Osteocyte (in vitro differentiated cells): ENCODE results near the gene ZNRF1. TPM values are rescaled to one million over a fixed set of nuclear protein-coding genes. Genes with fewer than 3 reads are reported as not detected.

ENCODE experiments used
- DNase-seq: peaks from one replicate; pipeline ENCODE4 v3.0.0; 2021; ENCODE audit warnings: mixed read lengths; ENCODE audit not compliant: unreplicated experiment; ENCODE audit errors: extremely low spot score
- H3K27ac Mint-ChIP-seq: one replicate; pipeline ENCODE4 v1.8.0; 2021; ENCODE audit warnings: mild to moderate bottlenecking, mixed read lengths; ENCODE audit not compliant: unreplicated experiment
- H3K27me3 Mint-ChIP-seq: one replicate; pipeline ENCODE4 v1.8.0; 2021; ENCODE audit warnings: mixed read lengths; ENCODE audit not compliant: unreplicated experiment
- H3K36me3 Mint-ChIP-seq: one replicate; pipeline ENCODE4 v1.8.0; 2021; ENCODE audit warnings: mixed read lengths; ENCODE audit not compliant: unreplicated experiment
- H3K4me1 Mint-ChIP-seq: one replicate; pipeline ENCODE4 v1.8.0; 2021; ENCODE audit warnings: mixed read lengths; ENCODE audit not compliant: unreplicated experiment
- H3K4me3 Mint-ChIP-seq: one replicate; pipeline ENCODE4 v1.8.0; 2021; ENCODE audit warnings: mild to moderate bottlenecking, moderate library complexity, mixed read lengths; ENCODE audit not compliant: unreplicated experiment
- H3K9me3 Mint-ChIP-seq: one replicate; pipeline ENCODE4 v1.8.0; 2021; ENCODE audit warnings: mixed read lengths; ENCODE audit not compliant: unreplicated experiment
- total RNA-seq: library from RNA; stranded (reverse); gene quantifications from 2 replicates; pipeline ENCODE4 v1.2.1, GENCODE V29; 2021
- TF ChIP-seq, protein P1 (sequence below): fragments of 200-600 bp; sonication (generic); IDR thresholded peaks from 2 replicates; pipeline ENCODE4 v1.5.0; 2021; ENCODE audit warnings: antibody characterized with exemption, mild to moderate bottlenecking, moderate library complexity

Gene ZNRF1
- total RNA-seq, 1 donor from 2014 or later: 32.1 TPM

DNA sequence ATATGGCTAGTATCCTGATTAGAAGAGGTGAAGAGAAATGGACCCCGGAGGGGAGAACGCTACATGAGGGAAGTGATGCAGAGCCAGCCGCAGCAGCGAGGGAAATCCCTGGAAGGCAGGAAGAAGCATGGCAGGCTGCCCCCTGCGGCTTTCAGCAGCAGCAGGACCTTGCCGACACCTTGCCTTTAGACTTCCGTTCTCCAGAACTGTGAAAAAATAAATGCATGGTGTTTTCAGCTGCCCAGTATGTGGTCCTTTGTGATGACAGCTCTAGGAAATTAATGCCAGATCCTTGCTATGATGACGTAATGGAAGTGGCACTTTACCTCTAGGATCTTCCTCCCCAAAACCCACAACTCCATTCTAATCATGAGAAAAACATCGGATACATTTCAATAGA, 139.8 kb downstream of the ZNRF1 start:
- no peaks in the 10 kb centered on the region for H3K36me3 Mint-ChIP-seq
- peaks cover 3% of the 10 kb centered on the region for H3K27me3 Mint-ChIP-seq
- no peak overlapping the region for H3K27ac Mint-ChIP-seq
- DNase-seq: no peak
- H3K4me1 Mint-ChIP-seq: peaks cover 7% of the 10 kb centered on the region
- no peaks in the 10 kb centered on the region for H3K9me3 Mint-ChIP-seq
- TF ChIP-seq, protein P1, sequence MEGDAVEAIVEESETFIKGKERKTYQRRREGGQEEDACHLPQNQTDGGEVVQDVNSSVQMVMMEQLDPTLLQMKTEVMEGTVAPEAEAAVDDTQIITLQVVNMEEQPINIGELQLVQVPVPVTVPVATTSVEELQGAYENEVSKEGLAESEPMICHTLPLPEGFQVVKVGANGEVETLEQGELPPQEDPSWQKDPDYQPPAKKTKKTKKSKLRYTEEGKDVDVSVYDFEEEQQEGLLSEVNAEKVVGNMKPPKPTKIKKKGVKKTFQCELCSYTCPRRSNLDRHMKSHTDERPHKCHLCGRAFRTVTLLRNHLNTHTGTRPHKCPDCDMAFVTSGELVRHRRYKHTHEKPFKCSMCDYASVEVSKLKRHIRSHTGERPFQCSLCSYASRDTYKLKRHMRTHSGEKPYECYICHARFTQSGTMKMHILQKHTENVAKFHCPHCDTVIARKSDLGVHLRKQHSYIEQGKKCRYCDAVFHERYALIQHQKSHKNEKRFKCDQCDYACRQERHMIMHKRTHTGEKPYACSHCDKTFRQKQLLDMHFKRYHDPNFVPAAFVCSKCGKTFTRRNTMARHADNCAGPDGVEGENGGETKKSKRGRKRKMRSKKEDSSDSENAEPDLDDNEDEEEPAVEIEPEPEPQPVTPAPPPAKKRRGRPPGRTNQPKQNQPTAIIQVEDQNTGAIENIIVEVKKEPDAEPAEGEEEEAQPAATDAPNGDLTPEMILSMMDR: no peak
- H3K4me3 Mint-ChIP-seq: no peak overlapping the region

DNA sequence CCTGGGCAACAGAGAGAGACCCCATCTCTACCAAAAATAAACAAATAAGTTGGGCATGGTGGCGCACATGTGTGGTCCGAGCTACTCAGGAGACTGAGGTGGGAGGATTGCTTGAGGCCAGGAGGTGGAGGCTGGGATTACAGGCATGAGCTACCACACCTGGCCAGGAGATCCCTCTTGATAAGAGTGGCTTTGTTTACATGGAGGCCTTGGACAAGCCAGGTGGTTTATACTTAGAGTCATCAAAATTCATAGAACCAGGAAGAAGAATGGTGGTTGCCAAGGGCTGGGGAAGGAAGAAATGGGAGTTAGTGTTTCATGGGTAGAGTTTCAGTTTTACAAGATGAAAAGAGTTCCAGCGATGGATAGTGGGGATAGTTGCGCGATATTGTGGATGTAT, 140.7 kb downstream of the ZNRF1 start:
- Mint-ChIP-seq H3K27ac (no peak overlapping the region), H3K27me3 (peaks cover 3% of the 10 kb centered on the region), H3K4me3 (no peak overlapping the region), H3K9me3 (no peaks in the 10 kb centered on the region), H3K36me3 (no peaks in the 10 kb centered on the region), H3K4me1 (peaks cover 7% of the 10 kb centered on the region)
- TF ChIP-seq, protein P1: no peak
- no peak for DNase-seq

DNA sequence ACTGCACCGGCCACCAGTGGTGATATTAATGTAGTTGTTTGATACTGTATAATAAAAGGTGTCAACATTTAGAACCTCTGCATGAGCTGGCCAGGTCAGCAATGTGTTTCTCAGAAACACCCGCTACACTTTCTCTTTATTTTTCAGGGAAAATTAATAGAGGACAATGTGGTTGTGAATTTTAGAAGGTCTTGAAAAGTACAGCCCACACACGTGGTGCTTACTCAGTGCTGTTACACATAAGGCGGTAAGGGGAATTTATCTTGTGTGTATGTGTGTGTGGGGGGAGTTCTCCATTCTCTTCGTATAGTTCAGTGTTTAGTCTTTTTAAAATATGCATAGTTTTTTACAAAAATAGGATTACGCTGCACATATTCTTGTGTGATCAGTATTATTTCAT, 145.1 kb downstream of the ZNRF1 start:
- TF ChIP-seq, protein P1: no peak
- Mint-ChIP-seq H3K4me1 (peaks cover under 1% of the 10 kb centered on the region), H3K9me3 (no peaks in the 10 kb centered on the region), H3K4me3 (no peak overlapping the region), H3K27me3 (no peaks in the 10 kb centered on the region), H3K27ac (no peak overlapping the region), H3K36me3 (no peaks in the 10 kb centered on the region)
- DNase-seq: no peak

DNA sequence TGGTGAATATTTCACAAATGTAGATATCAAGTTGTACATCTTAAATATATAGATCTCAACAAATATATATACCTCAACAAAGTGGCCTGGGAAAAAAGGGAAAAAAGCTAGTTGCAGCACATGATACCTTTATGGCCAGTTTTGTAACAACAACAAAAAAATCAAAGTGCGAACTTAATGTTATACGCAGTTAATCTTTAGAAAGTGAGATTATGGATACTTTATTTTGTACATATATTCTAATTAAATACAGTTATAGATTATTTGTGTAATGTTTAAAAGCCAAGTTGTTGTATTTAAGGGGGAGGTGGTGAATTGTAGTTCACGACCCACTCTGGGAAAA, 149.1 kb downstream of the ZNRF1 start:
- DNase-seq: no peak
- H3K4me3 Mint-ChIP-seq: peak overlapping the region; percentile 84
- peaks cover 21% of the 10 kb centered on the region for H3K9me3 Mint-ChIP-seq
- no peaks in the 10 kb centered on the region for H3K27me3 Mint-ChIP-seq
- TF ChIP-seq, protein P1: no peak
- no peak overlapping the region for H3K27ac Mint-ChIP-seq
- peaks cover 11% of the 10 kb centered on the region for H3K4me1 Mint-ChIP-seq
- H3K36me3 Mint-ChIP-seq: peaks cover 26% of the 10 kb centered on the region

DNA sequence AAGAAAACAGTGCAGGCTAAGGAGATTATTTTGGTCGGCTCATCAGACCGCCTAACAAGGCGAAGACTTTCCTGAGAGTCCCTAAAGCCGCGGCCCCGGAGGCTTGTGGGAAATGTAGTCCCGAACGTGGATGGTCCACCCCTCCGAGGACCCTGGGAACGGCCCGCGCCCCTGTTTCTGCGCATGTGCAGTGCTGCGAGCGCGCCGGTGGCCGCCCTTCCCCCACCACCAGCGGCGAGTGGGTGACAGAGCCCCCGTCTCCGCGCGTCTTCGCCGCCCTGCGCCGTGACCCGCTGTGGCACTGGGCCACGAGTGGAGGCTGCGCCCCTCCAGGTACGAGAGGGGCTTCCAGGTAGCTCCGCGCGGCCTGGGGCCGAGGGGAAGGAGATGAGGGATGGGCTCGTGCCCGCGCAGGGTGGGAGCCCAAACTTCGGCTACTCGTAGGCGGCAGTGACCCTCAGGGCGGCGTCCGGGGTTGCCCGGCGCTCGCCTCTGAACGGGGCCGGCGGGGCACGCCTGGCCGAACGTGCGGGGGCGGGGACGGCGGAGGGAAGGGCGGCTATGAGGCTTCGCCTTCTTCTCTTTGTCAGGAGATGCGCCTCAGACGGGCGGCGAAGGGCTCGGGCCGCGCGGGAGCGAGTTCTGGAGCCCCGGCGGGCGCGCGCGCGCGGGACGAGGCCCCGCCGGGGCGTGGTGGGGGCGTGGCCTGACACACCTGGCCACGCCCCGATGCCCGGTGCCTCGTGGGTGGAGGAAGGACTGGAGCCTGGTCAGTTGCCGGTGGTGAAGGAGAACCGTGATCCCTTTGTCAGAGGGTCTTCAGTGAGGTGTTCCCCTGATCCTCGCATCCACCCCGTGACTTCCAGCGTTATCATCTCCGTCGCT, 149.7 kb downstream of the ZNRF1 start, which contains the start of gene ZFP1:
Gene ZFP1, plus strand, starts transcription at position 214 of the 885 bp plus-strand sequence. CDS start 4,428 bp downstream, outside the sequence.
- H3K4me3 Mint-ChIP-seq: peak within 1 kb of the TSS; percentile 84
- peaks cover 23% of the 10 kb centered on the region for H3K9me3 Mint-ChIP-seq
- H3K27me3 Mint-ChIP-seq: no peaks in the 10 kb centered on the region
- peaks cover 29% of the 10 kb centered on the region for H3K36me3 Mint-ChIP-seq
- peak within 1 kb of the TSS; percentile 59 for H3K27ac Mint-ChIP-seq
- TF ChIP-seq, protein P1: no peak
- peak; percentile 98 for DNase-seq
- H3K4me1 Mint-ChIP-seq: peaks cover 11% of the 10 kb centered on the region
